H7 (cell line): ENCODE measurements around the gene DHX15. TPM values are rescaled to one million over a fixed set of nuclear protein-coding genes. Genes with fewer than 3 reads are reported as not detected.

ENCODE experiments used
- DNase-seq: peaks from one replicate; pipeline ENCODE4 v3.0.0; 2012
- H3K27me3 ChIP-seq: 2 replicates; pipeline ENCODE4 v1.6.0; 2011; ENCODE audit warnings: mild to moderate bottlenecking, low read length; ENCODE audit not compliant: control insufficient read depth, insufficient read depth
- H3K36me3 ChIP-seq: replicated peaks from 2 replicates; pipeline ENCODE4 v1.5.1; 2011; ENCODE audit warnings: low read length; ENCODE audit not compliant: control insufficient read depth, insufficient read depth
- H3K4me3 ChIP-seq: 2 replicates; pipeline ENCODE4 v1.5.1; 2011; ENCODE audit warnings: low read depth, mild to moderate bottlenecking, control low read depth, low read length, moderate library complexity; ENCODE audit not compliant: insufficient read depth
- total RNA-seq: library from RNA; depleted of rRNA; stranded (reverse); fragments of >200 nt; shearing (Covaris generic); gene quantifications from 2 replicates; pipeline ENCODE4 v1.2.3, GENCODE V29; 2014

The DHX15 gene
- total RNA-seq, 1 experiment from 2014 or later: 245 TPM

DNA sequence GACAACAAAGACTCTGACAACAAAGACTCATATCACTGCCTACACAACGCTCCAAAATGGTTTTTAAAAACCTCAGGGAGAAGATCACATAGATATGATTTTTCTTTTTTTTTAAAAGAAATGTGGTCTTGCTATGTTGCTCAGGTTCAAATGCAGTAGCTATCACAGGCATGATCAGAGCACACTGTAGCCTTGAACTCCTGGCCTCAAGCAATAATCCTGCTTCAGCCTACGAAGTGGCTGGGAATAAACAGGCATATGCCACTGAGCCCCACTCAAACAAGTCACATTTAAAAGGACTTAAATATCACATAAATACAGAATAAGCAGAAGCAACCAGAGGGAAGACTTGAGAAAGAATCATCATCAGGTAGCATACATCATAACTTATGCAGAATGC is 14.7 kb downstream of the DHX15 start:
- no peak for DNase-seq
- peaks cover 12% of the 10 kb centered on the region for H3K36me3 ChIP-seq
- no peaks in the 10 kb centered on the region for H3K27me3 ChIP-seq
- H3K4me3 ChIP-seq: no peak overlapping the region

DNA sequence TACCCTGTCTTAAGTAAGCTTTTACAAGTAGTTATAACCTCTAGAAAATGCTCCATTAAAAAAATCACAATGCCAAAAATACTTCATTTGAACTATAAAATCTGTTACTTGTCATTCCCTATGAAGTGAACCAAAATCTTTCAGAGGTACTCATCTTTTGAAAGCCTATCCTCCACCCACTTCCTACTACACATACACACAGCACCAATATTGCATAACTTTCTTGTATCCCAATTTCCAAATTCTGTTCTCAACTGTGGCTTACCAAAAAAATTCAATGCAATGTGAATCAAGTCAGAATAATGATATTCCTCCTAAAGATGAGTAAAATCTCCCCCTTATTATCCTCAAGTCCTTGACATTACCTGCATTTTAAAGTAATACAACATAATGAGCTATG is 15.9 kb downstream of the DHX15 start:
- no peak for DNase-seq

GRCh38 chr4:24565054-24565453 is 19.3 kb downstream of the DHX15 start:
- Histone ChIP-seq H3K36me3 (peaks cover 10% of the 10 kb centered on the region), H3K27me3 (no peaks in the 10 kb centered on the region), H3K4me3 (no peak overlapping the region)
- no peak for DNase-seq

More for the DNA sequence above, 15.9 kb downstream of the DHX15 start:
- no peak overlapping the region for H3K4me3 ChIP-seq
- no peaks in the 10 kb centered on the region for H3K27me3 ChIP-seq
- H3K36me3 ChIP-seq: peaks cover 11% of the 10 kb centered on the region

GRCh38 chr4:24564488-24564887 is 19.9 kb downstream of the DHX15 start:
- Histone ChIP-seq H3K27me3 (no peaks in the 10 kb centered on the region), H3K4me3 (no peak overlapping the region), H3K36me3 (peaks cover 8% of the 10 kb centered on the region)
- DNase-seq: no peak

DNA sequence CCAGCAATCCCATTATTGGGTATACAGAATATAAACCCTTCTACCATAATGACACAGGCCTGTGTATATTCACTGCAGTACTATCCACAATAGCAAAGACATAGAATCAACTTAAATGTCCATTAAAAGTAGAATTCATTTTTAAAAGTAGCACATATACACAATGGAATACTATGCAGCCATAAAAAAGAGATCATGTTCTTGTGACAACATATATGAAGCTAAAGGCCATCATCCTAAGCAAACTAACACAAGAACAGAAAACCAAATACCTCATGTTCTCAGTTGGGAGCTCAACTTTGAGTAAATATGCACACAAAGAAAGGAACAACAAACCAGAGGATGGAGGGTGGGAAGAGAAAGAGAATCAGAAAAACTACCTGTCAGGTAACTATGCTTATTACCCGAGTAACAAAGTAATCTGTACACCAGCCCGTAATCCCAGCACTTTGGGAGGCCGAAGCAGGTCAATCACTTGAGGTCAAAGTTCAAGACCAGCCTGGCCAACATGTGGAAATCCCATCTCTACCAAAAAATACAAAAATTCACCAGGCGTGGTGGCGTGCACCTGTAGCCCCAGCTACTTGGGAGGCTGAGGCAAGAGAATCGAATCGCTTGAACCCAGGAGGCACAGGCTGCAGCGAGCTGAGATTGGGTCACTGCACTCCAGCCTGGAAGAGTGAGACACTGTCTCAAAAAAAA is 22.8 kb downstream of the DHX15 start:
- no peak for DNase-seq
- H3K27me3 ChIP-seq: no peaks in the 10 kb centered on the region
- no peak overlapping the region for H3K4me3 ChIP-seq
- H3K36me3 ChIP-seq: peaks cover 7% of the 10 kb centered on the region

GRCh38 chr4:24560868-24561368 is 23.4 kb downstream of the DHX15 start:
- Histone ChIP-seq H3K36me3 (peaks cover 6% of the 10 kb centered on the region), H3K27me3 (no peaks in the 10 kb centered on the region), H3K4me3 (no peak overlapping the region)
- no peak for DNase-seq

GRCh38 chr4:24559889-24560288 is 24.5 kb downstream of the DHX15 start:
- H3K27me3 ChIP-seq: no peaks in the 10 kb centered on the region
- H3K36me3 ChIP-seq: peaks cover 6% of the 10 kb centered on the region
- no peak for DNase-seq
- no peak overlapping the region for H3K4me3 ChIP-seq

DNA sequence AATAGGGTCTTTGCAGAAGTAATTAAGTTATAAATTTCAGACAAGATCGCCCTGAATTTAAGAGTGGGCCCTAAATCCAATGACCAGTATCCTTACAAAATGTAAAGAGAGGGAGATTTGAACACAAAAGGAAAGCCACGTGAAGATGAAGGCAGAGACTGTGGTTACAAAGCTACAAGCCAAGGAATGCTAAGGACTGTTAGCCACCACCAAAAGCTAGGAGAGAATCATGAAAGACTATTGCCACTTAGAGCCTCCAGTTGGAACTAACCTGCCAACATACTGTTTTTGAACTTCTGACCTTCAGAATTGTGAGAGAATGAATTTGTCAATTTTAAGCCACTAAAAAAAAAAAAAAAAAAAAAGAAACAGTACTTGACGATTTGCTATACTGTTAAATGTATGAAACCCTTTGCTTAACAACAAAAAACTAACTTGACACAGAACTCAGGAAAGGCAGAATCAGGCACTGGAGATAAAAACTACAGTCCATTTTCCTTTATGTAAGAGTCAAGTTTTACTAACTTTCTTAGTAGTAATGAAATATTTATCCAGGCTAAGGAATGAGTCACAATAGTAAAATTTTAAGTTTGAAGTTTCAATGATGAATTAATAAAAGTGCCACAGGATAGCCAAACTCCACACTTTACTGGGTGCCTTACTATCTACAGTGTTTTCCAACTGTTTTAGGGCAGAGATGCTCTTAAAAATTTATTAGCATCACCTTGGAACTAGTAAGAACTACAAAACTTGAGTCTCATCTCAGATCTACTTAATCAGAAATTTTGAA is 25.1 kb downstream of the DHX15 start:
- H3K36me3 ChIP-seq: peaks cover 8% of the 10 kb centered on the region
- no peaks in the 10 kb centered on the region for H3K27me3 ChIP-seq
- H3K4me3 ChIP-seq: no peak overlapping the region
- no peak for DNase-seq

- no peak for DNase-seq
- H3K27me3 ChIP-seq: no peaks in the 10 kb centered on the region
- peaks cover 8% of the 10 kb centered on the region for H3K36me3 ChIP-seq
- no peak overlapping the region for H3K4me3 ChIP-seq
Observed at GRCh38 chr4:24557026-24558025, 27.0 kb downstream of the DHX15 start.

DNA sequence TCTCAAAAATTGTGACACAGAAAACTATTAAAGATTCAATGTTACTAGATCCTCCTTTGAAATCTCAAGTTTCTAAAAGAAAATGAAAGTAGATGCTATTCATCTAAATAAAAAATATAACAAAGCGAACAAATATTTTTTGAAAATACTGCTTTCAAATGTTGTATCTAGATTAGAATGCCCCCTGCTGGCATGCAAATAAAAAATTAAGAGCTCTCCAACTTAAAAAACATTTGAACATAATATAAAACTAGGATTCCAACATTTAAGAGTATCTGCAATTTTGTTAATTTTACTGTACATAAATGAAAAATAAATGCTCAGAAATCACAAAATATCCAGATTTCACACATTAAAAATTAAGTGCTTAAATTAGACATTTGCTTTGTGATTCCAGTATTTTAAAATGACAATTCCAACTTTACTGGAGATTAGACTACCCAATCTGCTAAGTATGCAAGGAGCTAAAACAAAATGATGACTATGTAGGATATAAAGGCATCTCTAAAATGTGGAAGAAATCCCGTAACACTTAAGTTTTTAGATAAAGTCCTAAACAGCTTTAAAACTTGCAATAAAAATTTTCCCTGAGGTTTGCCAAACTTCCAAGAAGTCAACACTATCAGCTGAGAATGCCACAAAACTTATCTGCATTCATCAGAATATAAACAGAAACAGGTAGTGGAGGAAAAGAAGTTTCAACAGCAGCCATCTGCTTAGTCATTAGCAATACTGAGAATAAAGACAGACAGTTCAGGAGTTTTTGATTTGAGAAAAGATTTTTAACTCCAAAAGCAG is 32.7 kb downstream of the DHX15 start:
- no peak overlapping the region for H3K4me3 ChIP-seq
- no peak for DNase-seq
- H3K36me3 ChIP-seq: peaks cover 10% of the 10 kb centered on the region
- H3K27me3 ChIP-seq: no peaks in the 10 kb centered on the region

DNA sequence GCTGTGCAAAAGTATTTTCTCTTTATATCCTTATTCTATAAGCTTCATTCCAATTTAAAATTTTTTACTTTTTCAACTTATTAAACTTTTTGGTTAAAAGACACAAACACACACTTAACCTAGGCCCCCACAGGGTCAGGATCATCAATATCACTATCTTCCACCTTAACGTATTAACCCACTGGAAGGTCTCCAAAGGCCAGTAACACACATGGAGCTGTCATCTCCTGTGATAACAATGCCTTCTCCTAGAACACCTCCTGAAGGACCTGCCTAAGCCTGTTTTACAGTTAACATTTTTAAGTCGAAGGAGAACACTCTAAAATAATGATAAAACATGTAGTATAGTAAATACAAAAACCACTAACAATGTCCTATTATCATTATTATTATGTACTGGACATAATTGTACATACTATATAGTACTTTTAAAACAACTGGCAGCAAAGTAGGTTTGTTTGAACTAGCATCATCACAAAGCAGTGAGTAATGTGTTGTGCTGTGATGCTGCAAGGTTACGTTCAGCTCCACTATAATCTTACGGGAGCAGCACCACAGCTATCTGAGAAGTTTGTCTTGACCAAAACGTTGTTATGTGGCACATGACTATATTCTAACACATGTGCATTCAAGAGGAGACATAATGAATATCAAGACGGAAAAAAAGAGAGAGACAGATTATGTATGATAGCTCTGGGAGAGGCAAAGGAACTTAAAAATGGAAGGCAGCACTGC is 33.7 kb downstream of the DHX15 start:
- peaks cover 10% of the 10 kb centered on the region for H3K36me3 ChIP-seq
- H3K4me3 ChIP-seq: no peak overlapping the region
- DNase-seq: no peak
- no peaks in the 10 kb centered on the region for H3K27me3 ChIP-seq

- Histone ChIP-seq H3K4me3 (no peak overlapping the region), H3K27me3 (no peaks in the 10 kb centered on the region), H3K36me3 (peaks cover 4% of the 10 kb centered on the region)
- DNase-seq: no peak
Observed at GRCh38 chr4:24547979-24548378, 36.4 kb downstream of the DHX15 start.
